Natural killer cell treated with Interleukin-12 subunit alpha and Interleukin-12 subunit beta and Interleukin-15 and Interleukin-18, amount 100 ng/mL, for 72 hours (primary cell): ENCODE measurements around the gene CBX8. TPM values are rescaled to one million over a fixed set of nuclear protein-coding genes. Genes with fewer than 3 reads are reported as not detected.

Experiments used
- ATAC-seq, 2 donors: fragments of 150-1000 bp; cut with Tn5 transposase in 1 of 2; sonication (Bioruptor Pico), chemical (Tn5 transposase) in 1 of 2; 2 replicates each; pipeline ENCODE4 v1.10.0; 2021
- DNase-seq: peaks from one replicate; pipeline ENCODE4 v3.0.0; 2022; ENCODE audit warnings: low spot score
- H3K27ac Mint-ChIP-seq, 2 donors: 1 replicate in 1 of 2; 2 replicates in 1 of 2; pipeline ENCODE4 v1.8.0; 2022; ENCODE audit warnings: mixed read lengths in 2 of 2, mild to moderate bottlenecking in 1 of 2, moderate library complexity in 1 of 2
- H3K27me3 Mint-ChIP-seq, 2 donors: 1 replicate in 1 of 2; 2 replicates in 1 of 2; pipeline ENCODE4 v1.8.0; 2022; ENCODE audit warnings: mixed read lengths in 2 of 2
- H3K36me3 Mint-ChIP-seq: one replicate; pipeline ENCODE4 v1.8.0; 2022; ENCODE audit warnings: mixed read lengths
- H3K4me1 Mint-ChIP-seq, 2 donors: 1 replicate in 1 of 2; 2 replicates in 1 of 2; pipeline ENCODE4 v1.8.0; 2022; ENCODE audit warnings: low read depth in 2 of 2, mixed read lengths in 2 of 2, mild to moderate bottlenecking in 1 of 2
- H3K4me3 Mint-ChIP-seq: one replicate; pipeline ENCODE4 v1.8.0; 2022; ENCODE audit warnings: mixed read lengths
- H3K9me3 Mint-ChIP-seq: 2 replicates; pipeline ENCODE4 v1.8.0; 2022; ENCODE audit warnings: mixed read lengths
- total RNA-seq, 2 donors: library from RNA; stranded (reverse); gene quantifications; one replicate each; pipeline ENCODE4 v1.2.3, GENCODE V29; 2022

CBX8 gene
- total RNA-seq, 2 donors from 2014 or later, result 9.8 to 46.4 TPM

GRCh38 chr17:79750650-79751545 is 46.0 kb downstream of the CBX8 start:
- DNase-seq (no peak), ATAC-seq (no peak)
- peaks cover 15 to 19% of the 10 kb centered on the region in 2 donors for H3K27me3 Mint-ChIP-seq
- no peak overlapping the region for H3K4me3 Mint-ChIP-seq
- no peaks in the 10 kb centered on the region for H3K36me3 Mint-ChIP-seq
- no peaks in the 10 kb centered on the region for H3K9me3 Mint-ChIP-seq
- H3K27ac Mint-ChIP-seq, result no peak overlapping the region
- peaks cover 0 to 7% of the 10 kb centered on the region in 2 donors for H3K4me1 Mint-ChIP-seq

- Mint-ChIP-seq H3K27me3 (peaks cover 20 to 23% of the 10 kb centered on the region in 2 donors), H3K27ac (no peak overlapping the region), H3K4me3 (no peak overlapping the region), H3K9me3 (no peaks in the 10 kb centered on the region), H3K36me3 (no peaks in the 10 kb centered on the region), H3K4me1 (peaks cover 5 to 10% of the 10 kb centered on the region in 2 donors)
- ATAC-seq (no peak), DNase-seq (no peak)
These were observed 46.9 kb downstream of the CBX8 start for GRCh38 chr17:79749958-79750357.

- no peak for ATAC-seq
- H3K36me3 Mint-ChIP-seq, result no peaks in the 10 kb centered on the region
- H3K4me1 Mint-ChIP-seq, result peaks cover 5 to 10% of the 10 kb centered on the region in 2 donors
- H3K9me3 Mint-ChIP-seq, result no peaks in the 10 kb centered on the region
- no peak for DNase-seq
- H3K27me3 Mint-ChIP-seq, result peaks cover 20 to 22% of the 10 kb centered on the region in 2 donors
- no peak overlapping the region for H3K4me3 Mint-ChIP-seq
- no peak overlapping the region for H3K27ac Mint-ChIP-seq
These were observed 47.6 kb downstream of the CBX8 start for GRCh38 chr17:79749156-79749815.

GRCh38 chr17:79748295-79749099 is 48.4 kb downstream of the CBX8 start:
- Mint-ChIP-seq H3K27ac (no peak overlapping the region), H3K36me3 (no peaks in the 10 kb centered on the region), H3K27me3 (peaks cover 20% of the 10 kb centered on the region in 2 donors), H3K9me3 (no peaks in the 10 kb centered on the region), H3K4me1 (peaks cover 5 to 10% of the 10 kb centered on the region in 2 donors), H3K4me3 (no peak overlapping the region)
- DNase-seq, result no peak
- ATAC-seq, result peak in 1 of 2 donors; percentile 13

GRCh38 chr17:79747508-79748294 is 49.2 kb downstream of the CBX8 start:
- peaks cover 20% of the 10 kb centered on the region in 2 donors for H3K27me3 Mint-ChIP-seq
- no peaks in the 10 kb centered on the region for H3K36me3 Mint-ChIP-seq
- H3K4me1 Mint-ChIP-seq, result peaks cover 5 to 10% of the 10 kb centered on the region in 2 donors
- H3K9me3 Mint-ChIP-seq, result no peaks in the 10 kb centered on the region
- H3K4me3 Mint-ChIP-seq, result no peak overlapping the region
- H3K27ac Mint-ChIP-seq, result no peak overlapping the region
- ATAC-seq, result peak in 1 of 2 donors; percentile 21
- DNase-seq, result no peak

- Mint-ChIP-seq H3K4me1 (peaks cover 5 to 10% of the 10 kb centered on the region in 2 donors), H3K36me3 (no peaks in the 10 kb centered on the region), H3K4me3 (no peak overlapping the region), H3K27me3 (peaks cover 20% of the 10 kb centered on the region in 2 donors), H3K27ac (no peak overlapping the region), H3K9me3 (no peaks in the 10 kb centered on the region)
- ATAC-seq (no peak), DNase-seq (no peak)
These were observed 49.9 kb downstream of the CBX8 start for GRCh38 chr17:79746889-79747507.

GRCh38 chr17:79745641-79746105 is 51.2 kb downstream of the CBX8 start:
- Mint-ChIP-seq H3K9me3 (no peaks in the 10 kb centered on the region), H3K4me1 (peaks cover 5 to 10% of the 10 kb centered on the region in 2 donors), H3K27ac (no peak overlapping the region), H3K27me3 (peaks cover 11 to 13% of the 10 kb centered on the region in 2 donors), H3K36me3 (no peaks in the 10 kb centered on the region), H3K4me3 (no peak overlapping the region)
- ATAC-seq (no peak), DNase-seq (no peak)

GRCh38 chr17:79743614-79744013 is 53.3 kb downstream of the CBX8 start:
- no peak for ATAC-seq
- H3K27ac Mint-ChIP-seq, result no peak overlapping the region
- no peaks in the 10 kb centered on the region for H3K9me3 Mint-ChIP-seq
- peaks cover 24 to 27% of the 10 kb centered on the region in 2 donors for H3K27me3 Mint-ChIP-seq
- H3K4me3 Mint-ChIP-seq, result no peak overlapping the region
- no peak for DNase-seq
- H3K36me3 Mint-ChIP-seq, result no peaks in the 10 kb centered on the region
- peaks cover 5 to 10% of the 10 kb centered on the region in 2 donors for H3K4me1 Mint-ChIP-seq

- no peak overlapping the region for H3K4me3 Mint-ChIP-seq
- no peaks in the 10 kb centered on the region for H3K36me3 Mint-ChIP-seq
- ATAC-seq, result no peak
- no peak overlapping the region for H3K27ac Mint-ChIP-seq
- DNase-seq, result no peak
- peaks cover 25 to 27% of the 10 kb centered on the region in 2 donors for H3K27me3 Mint-ChIP-seq
- no peaks in the 10 kb centered on the region for H3K9me3 Mint-ChIP-seq
- H3K4me1 Mint-ChIP-seq, result peaks cover 5 to 10% of the 10 kb centered on the region in 2 donors
These were observed 53.9 kb downstream of the CBX8 start for GRCh38 chr17:79742951-79743476.

- H3K36me3 Mint-ChIP-seq, result no peaks in the 10 kb centered on the region
- no peak for ATAC-seq
- no peak overlapping the region for H3K27ac Mint-ChIP-seq
- H3K9me3 Mint-ChIP-seq, result no peaks in the 10 kb centered on the region
- H3K4me1 Mint-ChIP-seq, result peaks cover 5 to 6% of the 10 kb centered on the region in 2 donors
- H3K4me3 Mint-ChIP-seq, result no peak overlapping the region
- no peak for DNase-seq
- peaks cover 23 to 25% of the 10 kb centered on the region in 2 donors for H3K27me3 Mint-ChIP-seq
These were observed 54.3 kb downstream of the CBX8 start for GRCh38 chr17:79742589-79742918.
